ENCODE results near the gene FAM131B.

The FAM131B gene

DNA sequence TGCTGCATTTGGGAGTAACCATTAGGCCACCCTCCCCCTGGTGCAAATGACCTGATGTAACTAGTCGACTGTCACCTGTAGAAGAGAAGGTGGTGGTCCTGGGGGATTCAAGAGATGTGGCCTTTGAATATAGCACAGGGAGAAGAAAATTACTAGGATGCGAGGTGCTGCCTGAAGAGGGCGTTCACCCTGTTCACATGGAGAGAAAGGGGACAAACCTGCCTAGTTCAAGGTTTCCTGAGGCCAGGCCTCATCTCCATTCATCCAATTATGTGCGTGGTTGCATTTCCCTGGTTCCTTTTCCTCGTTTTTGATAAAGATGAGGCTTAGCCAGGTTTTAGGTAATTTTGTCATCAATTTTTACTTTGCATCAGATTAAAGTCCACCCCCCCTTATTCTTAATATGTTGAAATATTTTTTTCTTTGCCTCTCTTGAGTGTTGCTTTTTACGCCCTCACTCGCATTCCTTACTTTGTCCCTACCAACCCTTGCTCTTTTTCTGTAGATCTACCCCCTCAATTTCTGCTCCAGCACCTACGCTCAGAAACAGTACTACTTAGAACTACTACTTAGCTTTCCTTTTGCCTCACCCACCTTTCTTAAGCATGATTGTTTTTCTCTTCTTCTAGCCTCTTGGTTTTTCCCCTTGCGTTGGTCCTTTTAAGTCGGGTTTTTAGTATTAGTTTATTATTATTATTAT is 32.9 kb downstream of the FAM131B start:
- Histone ChIP-seq H4K20me1 (ENCODE audit: insufficient read depth, low read length) (no peaks in the 10 kb centered on the region), H3K9me3 (ENCODE audit: low read length) (no peaks in the 10 kb centered on the region), H3K4me1 (ENCODE audit: insufficient read depth, low read length, severe bottlenecking) (no peaks in the 10 kb centered on the region), H3K79me2 (ENCODE audit: insufficient read depth, low read length) (no peaks in the 10 kb centered on the region), H3K9me2 (ENCODE audit: low read depth, low read length) (no peaks in the 10 kb centered on the region), H3K4me3 (ENCODE audit: low read depth, low read length, poor library complexity, severe bottlenecking) (no peak overlapping the region), H3K27me3 (ENCODE audit: insufficient read depth, low read length) (0 out of 2 replicates have a peak, but pooled peaks cover 4% of the 10 kb centered on the region), H2AFZ (ENCODE audit: low read length) (no peak overlapping the region), H3K9ac (ENCODE audit: low read length) (no peak overlapping the region), H3F3A (ENCODE audit: insufficient read depth, low read length) (no peaks in the 10 kb centered on the region), H3K4me2 (ENCODE audit: low read length) (no peak overlapping the region), H3K36me3 (ENCODE audit: insufficient read depth, low read length) (no peaks in the 10 kb centered on the region), H3K27ac (ENCODE audit: low read depth, low read length, poor library complexity, severe bottlenecking) (no peak overlapping the region)
- TF ChIP-seq EZH2 (IDR thresholded peaks at IDR 0.05; ENCODE audit: borderline replicate concordance, low read length) = no peak
- peak; percentile 24; the same call in 1 of the 2 replicates for TF ChIP-seq CTCF (IDR thresholded peaks at IDR 0.05; ENCODE audit: low read length)

- no peaks in the 10 kb centered on the region for H4K20me1 ChIP-seq (ENCODE audit: insufficient read depth, low read length)
- no peaks in the 10 kb centered on the region for H3F3A ChIP-seq (ENCODE audit: insufficient read depth, low read length)
- H3K27me3 ChIP-seq (ENCODE audit: insufficient read depth, low read length) = 0 out of 2 replicates have a peak, but pooled peaks cover 4% of the 10 kb centered on the region
- no peak overlapping the region for H3K4me2 ChIP-seq (ENCODE audit: low read length)
- H3K4me1 ChIP-seq (ENCODE audit: insufficient read depth, low read length, severe bottlenecking) = no peaks in the 10 kb centered on the region
- H3K4me3 ChIP-seq (ENCODE audit: low read depth, low read length, poor library complexity, severe bottlenecking) = no peak overlapping the region
- no peaks in the 10 kb centered on the region for H3K9me3 ChIP-seq (ENCODE audit: low read length)
- no peak overlapping the region for H2AFZ ChIP-seq (ENCODE audit: low read length)
- TF ChIP-seq EZH2 (IDR thresholded peaks at IDR 0.05; ENCODE audit: borderline replicate concordance, low read length) (no peak), CTCF (IDR thresholded peaks at IDR 0.05; ENCODE audit: low read length) (no peak)
- no peaks in the 10 kb centered on the region for H3K36me3 ChIP-seq (ENCODE audit: insufficient read depth, low read length)
- no peaks in the 10 kb centered on the region for H3K79me2 ChIP-seq (ENCODE audit: insufficient read depth, low read length)
- no peak overlapping the region for H3K9ac ChIP-seq (ENCODE audit: low read length)
- no peak overlapping the region for H3K27ac ChIP-seq (ENCODE audit: low read depth, low read length, poor library complexity, severe bottlenecking)
- H3K9me2 ChIP-seq (ENCODE audit: low read depth, low read length) = no peaks in the 10 kb centered on the region
Measured at GRCh38 chr7:143327903-143328302, 34.6 kb downstream of the FAM131B start.

DNA sequence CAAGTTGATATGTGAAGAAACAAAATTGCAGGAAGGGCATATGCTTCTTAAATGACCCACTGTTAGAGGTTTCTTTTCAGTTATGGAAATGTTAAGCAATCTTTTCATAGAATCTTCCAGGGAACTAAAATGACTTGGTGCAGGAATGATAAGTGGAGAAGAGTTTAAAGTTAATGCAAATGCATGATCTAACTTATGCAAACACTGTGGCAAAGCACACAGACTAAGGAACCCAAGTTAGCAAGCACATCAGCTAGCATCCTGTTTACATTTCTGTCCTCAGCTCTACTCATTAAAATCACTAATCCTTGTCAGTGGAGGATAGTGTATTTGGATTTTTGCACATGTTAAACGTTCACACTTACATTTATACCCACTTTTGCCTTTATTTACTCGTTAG is 37.3 kb downstream of the FAM131B start:
- Histone ChIP-seq H2AFZ (ENCODE audit: low read length) (no peak overlapping the region), H3K4me1 (ENCODE audit: insufficient read depth, low read length, severe bottlenecking) (no peaks in the 10 kb centered on the region), H3K36me3 (ENCODE audit: insufficient read depth, low read length) (no peaks in the 10 kb centered on the region), H3K27me3 (ENCODE audit: insufficient read depth, low read length) (no peaks in the 10 kb centered on the region), H3K9me2 (ENCODE audit: low read depth, low read length) (no peaks in the 10 kb centered on the region), H3K4me2 (ENCODE audit: low read length) (no peak overlapping the region), H3K9me3 (ENCODE audit: low read length) (no peaks in the 10 kb centered on the region), H3K79me2 (ENCODE audit: insufficient read depth, low read length) (no peaks in the 10 kb centered on the region), H3K27ac (ENCODE audit: low read depth, low read length, poor library complexity, severe bottlenecking) (no peak overlapping the region), H3F3A (ENCODE audit: insufficient read depth, low read length) (no peaks in the 10 kb centered on the region), H3K4me3 (ENCODE audit: low read depth, low read length, poor library complexity, severe bottlenecking) (no peak overlapping the region), H4K20me1 (ENCODE audit: insufficient read depth, low read length) (no peaks in the 10 kb centered on the region), H3K9ac (ENCODE audit: low read length) (no peak overlapping the region)
- TF ChIP-seq EZH2 (IDR thresholded peaks at IDR 0.05; ENCODE audit: borderline replicate concordance, low read length) (no peak), CTCF (IDR thresholded peaks at IDR 0.05; ENCODE audit: low read length) (no peak)

Measured in OCI-LY1 (cell line).